HepG2 (cell line): ENCODE measurements around the gene COL9A3. TPM values are rescaled to one million over a fixed set of nuclear protein-coding genes. Genes with fewer than 3 reads are reported as not detected.
A peak's percentile ranks its signal among the peaks of the same experiment; 100 is the strongest.

Experiments used
- AGO2 ChIP-seq: fragments of 200-400 bp; formaldehyde crosslinking; optimal IDR thresholded peaks from 2 replicates; pipeline ENCODE3; 2017; ENCODE audit warnings: mild to moderate bottlenecking, low read depth, low read length, moderate library complexity
- DNMT1 ChIP-seq: sonication (generic); formaldehyde crosslinking; IDR thresholded peaks from 2 replicates; pipeline ENCODE4 v1.5.1; 2020; ENCODE audit warnings: mild to moderate bottlenecking, missing genetic modification reagents
- DR1 ChIP-seq: sonication (generic); formaldehyde crosslinking; IDR thresholded peaks from 2 replicates; pipeline ENCODE4 v1.8.0; 2021; ENCODE audit warnings: mild to moderate bottlenecking, missing genetic modification reagents, inconsistent platforms
- ESRRA ChIP-seq: sonication (generic); formaldehyde crosslinking; IDR thresholded peaks from 2 replicates; pipeline ENCODE4 v1.5.1; 2020; ENCODE audit warnings: mild to moderate bottlenecking, low read depth, missing genetic modification reagents
- HNF4A ChIP-seq: sonication (generic); formaldehyde crosslinking; IDR thresholded peaks from 2 replicates; pipeline ENCODE4 v1.4.0; 2020; ENCODE audit warnings: missing genetic modification reagents
- HNRNPL ChIP-seq: fragments of 200-400 bp; formaldehyde crosslinking; IDR thresholded peaks from 2 replicates; pipeline ENCODE4 v1.6.1; 2017; ENCODE audit warnings: mild to moderate bottlenecking, low read depth, low read length
- MAFF ChIP-seq: IDR thresholded peaks from 2 replicates; pipeline ENCODE4 v1.6.1; 2011; ENCODE audit warnings: low read depth, low read length, improper control_type of control experiment
- NFATC3 ChIP-seq: sonication (generic); formaldehyde crosslinking; IDR thresholded peaks from 2 replicates; pipeline ENCODE4 v1.5.1; 2020; ENCODE audit warnings: mild to moderate bottlenecking, missing genetic modification reagents
- NR2F1 ChIP-seq, 2 experiments: fragments of 450-650 bp in 1 of 2; formaldehyde crosslinking in 1 of 2; IDR thresholded peaks; 2 replicates each; pipeline versions ENCODE4 v1.5.0 to v1.6.1; 2016 to 2020; ENCODE audit warnings: mild to moderate bottlenecking in 1 of 2, missing compliant biosample characterization in 1 of 2, missing genetic modification reagents in 1 of 2, moderate library complexity in 1 of 2
- NR3C1 ChIP-seq: sonication (generic); formaldehyde crosslinking; IDR thresholded peaks from 2 replicates; pipeline ENCODE4 v1.4.0; 2020; ENCODE audit warnings: missing genetic modification reagents
- PHF20 ChIP-seq: sonication (generic); formaldehyde crosslinking; IDR thresholded peaks from 2 replicates; pipeline ENCODE4 v1.5.0; 2020; ENCODE audit warnings: mild to moderate bottlenecking, missing genetic modification reagents
- POLR2G ChIP-seq: fragments of 200-400 bp; formaldehyde crosslinking; IDR thresholded peaks from 2 replicates; pipeline ENCODE4 v1.6.1; 2018; ENCODE audit warnings: mild to moderate bottlenecking, low read depth, low read length, moderate library complexity
- RELA ChIP-seq: sonication (generic); formaldehyde crosslinking; IDR thresholded peaks from 2 replicates; pipeline ENCODE4 v1.4.0; 2020; ENCODE audit warnings: missing genetic modification reagents
- SP1 ChIP-seq, 2 experiments: fragments of 450-650 bp in 1 of 2; sonication (generic) in 1 of 2; formaldehyde crosslinking in 1 of 2; IDR thresholded peaks; 2 replicates each; pipeline versions ENCODE4 v1.4.0 to v1.6.1; 2016 to 2020; ENCODE audit warnings: missing genetic modification reagents in 1 of 2
- TAF15 ChIP-seq: fragments of 200-400 bp; formaldehyde crosslinking; IDR thresholded peaks from one replicate; pipeline ENCODE4 v1.6.1; 2018; ENCODE audit warnings: mild to moderate bottlenecking, low read depth, low read length; ENCODE audit not compliant: poor library complexity, severe bottlenecking
- WIZ ChIP-seq: sonication (generic); formaldehyde crosslinking; IDR thresholded peaks from 2 replicates; pipeline ENCODE4 v1.5.1; 2020; ENCODE audit warnings: mild to moderate bottlenecking, missing genetic modification reagents
- ZNF224 ChIP-seq: sonication (generic); formaldehyde crosslinking; IDR thresholded peaks from 2 replicates; pipeline ENCODE4 v1.5.0; 2020; ENCODE audit warnings: mild to moderate bottlenecking, missing genetic modification reagents
- ZNF24 ChIP-seq: fragments of 450-650 bp; IDR thresholded peaks from 2 replicates; pipeline ENCODE4 v1.6.1; 2017; ENCODE audit warnings: antibody characterized with exemption, mild to moderate bottlenecking
- ZNF317 ChIP-seq: sonication (generic); formaldehyde crosslinking; IDR thresholded peaks from 2 replicates; pipeline ENCODE4 v1.5.0; 2020; ENCODE audit warnings: mild to moderate bottlenecking, missing genetic modification reagents
- ZNF615 ChIP-seq: sonication (generic); formaldehyde crosslinking; IDR thresholded peaks from 2 replicates; pipeline ENCODE4 v1.5.0; 2020; ENCODE audit warnings: mild to moderate bottlenecking, missing genetic modification reagents, borderline replicate concordance
- ZNF670 ChIP-seq: sonication (generic); formaldehyde crosslinking; IDR thresholded peaks from 2 replicates; pipeline ENCODE4 v1.8.0; 2022; ENCODE audit warnings: mild to moderate bottlenecking, missing genetic modification reagents, borderline replicate concordance
- ZNF782 ChIP-seq: sonication (generic); formaldehyde crosslinking; IDR thresholded peaks from 2 replicates; pipeline ENCODE4 v1.4.0; 2020; ENCODE audit warnings: missing genetic modification reagents, mild to moderate bottlenecking, borderline replicate concordance
- ZSCAN12 ChIP-seq: sonication (generic); formaldehyde crosslinking; IDR thresholded peaks from 2 replicates; pipeline ENCODE4 v1.9.0; 2021; ENCODE audit warnings: mild to moderate bottlenecking, missing genetic modification reagents
- polyA plus RNA-seq, 8 experiments: library from polyadenylated mRNA; depleted of rRNA in 3 of 8; stranded (reverse) in 7 of 8; unstranded in 1 of 8; fragments of >200 nt; fragmentation: Illumina TruSeq in 4 of 8; extraction: Trizol in 4 of 8; gene quantifications; 2 replicates each; pipeline versions ENCODE4 v1.2.1 to v1.2.3, GENCODE V29; 2011 to 2016; ENCODE audit warnings: low read depth in 4 of 8, missing spikeins in 1 of 8, mixed read lengths in 1 of 8; ENCODE audit not compliant: insufficient read depth in 1 of 8
- total RNA-seq, 5 experiments: library from RNA; depleted of rRNA; stranded (reverse); fragments of >200 nt; fragmentation: Illumina TruSeq; extraction: Trizol; gene quantifications; 2 replicates each; pipeline ENCODE4 v1.2.3, GENCODE V29; 2016; ENCODE audit warnings: low read depth in 1 of 5
- TF ChIP-seq, protein P1 (sequence below): sonication (generic); formaldehyde crosslinking; IDR thresholded peaks from 2 replicates; pipeline ENCODE4 v1.4.0; 2020; ENCODE audit warnings: mild to moderate bottlenecking, missing genetic modification reagents
- TF ChIP-seq, protein P2 (sequence below): sonication (generic); formaldehyde crosslinking; IDR thresholded peaks from 2 replicates; pipeline ENCODE4 v1.8.0; 2023; ENCODE audit warnings: mild to moderate bottlenecking, missing genetic modification reagents
- TF ChIP-seq, protein P3 (sequence below): sonication (generic); formaldehyde crosslinking; IDR thresholded peaks from 2 replicates; pipeline ENCODE4 v1.4.0; 2020; ENCODE audit warnings: missing genetic modification reagents
- TF ChIP-seq, protein P4 (sequence below): sonication (generic); formaldehyde crosslinking; IDR thresholded peaks from 2 replicates; pipeline ENCODE4 v1.8.0; 2022; ENCODE audit warnings: missing genetic modification reagents, mild to moderate bottlenecking, borderline replicate concordance

COL9A3 gene
- total and polyA plus RNA-seq, 2 of the 13 experiments (the other 11 are each of a cell fraction or from before 2014, with no cell fraction given): 155 to 204 TPM

DNA sequence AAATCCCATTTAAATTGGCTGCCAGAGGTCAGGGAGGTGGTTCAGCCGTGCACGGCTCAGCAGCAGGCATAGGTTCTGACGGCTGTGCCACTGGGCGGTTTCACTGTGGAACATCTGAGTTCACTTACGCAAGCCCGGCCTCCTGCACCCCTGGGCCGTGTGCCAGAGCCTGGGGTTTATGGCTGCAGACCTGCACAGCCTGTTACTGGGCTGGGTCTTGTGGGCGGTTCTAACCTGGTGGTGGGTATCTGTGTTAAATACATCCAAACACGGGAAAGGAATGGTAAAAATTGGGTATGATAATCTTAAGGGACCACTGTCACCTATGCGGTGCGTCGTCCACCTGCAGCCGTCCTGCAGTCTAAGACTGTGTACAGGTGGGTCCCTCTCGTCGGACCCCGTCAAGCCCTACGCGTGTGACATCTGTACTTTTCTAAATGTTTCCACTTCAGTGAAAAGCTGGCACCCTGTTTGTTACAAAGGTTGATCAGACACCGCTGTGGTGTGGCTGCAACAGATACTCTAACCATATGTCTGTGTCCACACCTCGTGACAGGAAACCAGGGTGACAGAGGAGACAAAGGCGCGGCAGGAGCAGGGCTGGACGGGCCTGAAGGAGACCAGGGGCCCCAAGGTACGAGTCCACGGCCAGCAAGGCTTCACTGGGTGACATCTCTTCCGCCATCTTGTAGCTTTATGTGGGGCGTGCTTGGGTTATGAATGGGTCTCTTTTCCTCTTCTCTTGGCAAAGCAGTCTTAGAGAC lies 21.5 kb downstream of the COL9A3 start (continued):
- TF ChIP-seq AGO2 (peak; percentile 48), NFATC3 (no peak), ZNF24 (no peak), PHF20 (no peak), WIZ (CRISPR knock-in tag) (no peak), ZNF317 (CRISPR knock-in tag) (no peak), TAF15 (no peak), SP1 (IDR thresholded peaks at IDR 0.05) (no peak), SP1 (CRISPR knock-in tag; IDR thresholded peaks at IDR 0.05) (no peak), POLR2G (peak; percentile 30; the same call in 1 of the 2 replicates), NR3C1 (no peak), MAFF (no peak), ZSCAN12 (CRISPR knock-in tag) (no peak), DNMT1 (CRISPR knock-in tag) (no peak), NR2F1 (CRISPR knock-in tag; IDR thresholded peaks at IDR 0.05) (0 out of 4 replicates have a peak, but pooled peaks of 1 of the 2 experiments have one; percentile 20), ZNF224 (CRISPR knock-in tag) (no peak), ESRRA (no peak), HNF4A (CRISPR knock-in tag) (peak; percentile 33; the same call in 1 of the 2 replicates), ZNF670 (CRISPR knock-in tag) (no peak), HNRNPL (peak; percentile 77; the same call in 1 of the 2 replicates), RELA (CRISPR knock-in tag) (no peak), DR1 (CRISPR knock-in tag) (no peak), ZNF615 (CRISPR knock-in tag) (no peak), ZNF782 (CRISPR knock-in tag) (no peak)
- TF ChIP-seq, protein P1, sequence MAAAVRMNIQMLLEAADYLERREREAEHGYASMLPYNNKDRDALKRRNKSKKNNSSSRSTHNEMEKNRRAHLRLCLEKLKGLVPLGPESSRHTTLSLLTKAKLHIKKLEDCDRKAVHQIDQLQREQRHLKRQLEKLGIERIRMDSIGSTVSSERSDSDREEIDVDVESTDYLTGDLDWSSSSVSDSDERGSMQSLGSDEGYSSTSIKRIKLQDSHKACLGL: no peak
- TF ChIP-seq, protein P2, sequence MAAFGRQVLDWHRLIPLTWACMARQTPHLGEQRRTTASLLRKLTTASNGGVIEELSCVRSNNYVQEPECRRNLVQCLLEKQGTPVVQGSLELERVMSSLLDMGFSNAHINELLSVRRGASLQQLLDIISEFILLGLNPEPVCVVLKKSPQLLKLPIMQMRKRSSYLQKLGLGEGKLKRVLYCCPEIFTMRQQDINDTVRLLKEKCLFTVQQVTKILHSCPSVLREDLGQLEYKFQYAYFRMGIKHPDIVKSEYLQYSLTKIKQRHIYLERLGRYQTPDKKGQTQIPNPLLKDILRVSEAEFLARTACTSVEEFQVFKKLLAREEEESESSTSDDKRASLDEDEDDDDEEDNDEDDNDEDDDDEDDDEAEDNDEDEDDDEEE (CRISPR knock-in tag): no peak
- TF ChIP-seq, protein P3, sequence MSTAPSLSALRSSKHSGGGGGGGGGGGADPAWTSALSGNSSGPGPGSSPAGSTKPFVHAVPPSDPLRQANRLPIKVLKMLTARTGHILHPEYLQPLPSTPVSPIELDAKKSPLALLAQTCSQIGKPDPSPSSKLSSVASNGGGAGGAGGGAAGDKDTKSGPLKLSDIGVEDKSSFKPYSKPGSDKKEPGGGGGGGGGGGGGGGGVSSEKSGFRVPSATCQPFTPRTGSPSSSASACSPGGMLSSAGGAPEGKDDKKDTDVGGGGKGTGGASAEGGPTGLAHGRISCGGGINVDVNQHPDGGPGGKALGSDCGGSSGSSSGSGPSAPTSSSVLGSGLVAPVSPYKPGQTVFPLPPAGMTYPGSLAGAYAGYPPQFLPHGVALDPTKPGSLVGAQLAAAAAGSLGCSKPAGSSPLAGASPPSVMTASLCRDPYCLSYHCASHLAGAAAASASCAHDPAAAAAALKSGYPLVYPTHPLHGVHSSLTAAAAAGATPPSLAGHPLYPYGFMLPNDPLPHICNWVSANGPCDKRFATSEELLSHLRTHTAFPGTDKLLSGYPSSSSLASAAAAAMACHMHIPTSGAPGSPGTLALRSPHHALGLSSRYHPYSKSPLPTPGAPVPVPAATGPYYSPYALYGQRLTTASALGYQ (CRISPR knock-in tag): no peak
- TF ChIP-seq, protein P4, sequence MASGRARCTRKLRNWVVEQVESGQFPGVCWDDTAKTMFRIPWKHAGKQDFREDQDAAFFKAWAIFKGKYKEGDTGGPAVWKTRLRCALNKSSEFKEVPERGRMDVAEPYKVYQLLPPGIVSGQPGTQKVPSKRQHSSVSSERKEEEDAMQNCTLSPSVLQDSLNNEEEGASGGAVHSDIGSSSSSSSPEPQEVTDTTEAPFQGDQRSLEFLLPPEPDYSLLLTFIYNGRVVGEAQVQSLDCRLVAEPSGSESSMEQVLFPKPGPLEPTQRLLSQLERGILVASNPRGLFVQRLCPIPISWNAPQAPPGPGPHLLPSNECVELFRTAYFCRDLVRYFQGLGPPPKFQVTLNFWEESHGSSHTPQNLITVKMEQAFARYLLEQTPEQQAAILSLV: no peak
